Measurements from ENCODE around the gene CHD5.

Gene CHD5

GRCh38 chr1:6134741-6135510, 45.2 kb downstream of the CHD5 start:
- Histone ChIP-seq H3K36me3 (ENCODE audit: control insufficient read depth, insufficient read depth, low read length) (no peaks in the 10 kb centered on the region), H3K4me1 (ENCODE audit: control insufficient read depth, insufficient read depth, low read length, poor library complexity, severe bottlenecking) (no peaks in the 10 kb centered on the region), H3K27ac (ENCODE audit: insufficient read depth, low read length, poor library complexity, severe bottlenecking) (no peak overlapping the region), H3K4me3 (ENCODE audit: insufficient read depth, low read depth, low read length, poor library complexity, severe bottlenecking) (no peak overlapping the region), H3K9me3 (ENCODE audit: control insufficient read depth, low read length) (no peaks in the 10 kb centered on the region), H3K27me3 (replicated peaks; ENCODE audit: control insufficient read depth, insufficient read depth, low read length, poor library complexity, severe bottlenecking) (no peaks in the 10 kb centered on the region)
- no peak for DNase-seq

GRCh38 chr1:6134206-6134605, 45.9 kb downstream of the CHD5 start:
- H3K9me3 ChIP-seq (ENCODE audit: control insufficient read depth, low read length), result no peaks in the 10 kb centered on the region
- H3K4me3 ChIP-seq (ENCODE audit: insufficient read depth, low read depth, low read length, poor library complexity, severe bottlenecking), result no peak overlapping the region
- no peak overlapping the region for H3K27ac ChIP-seq (ENCODE audit: insufficient read depth, low read length, poor library complexity, severe bottlenecking)
- no peaks in the 10 kb centered on the region for H3K36me3 ChIP-seq (ENCODE audit: control insufficient read depth, insufficient read depth, low read length)
- H3K4me1 ChIP-seq (ENCODE audit: control insufficient read depth, insufficient read depth, low read length, poor library complexity, severe bottlenecking), result no peaks in the 10 kb centered on the region
- H3K27me3 ChIP-seq (replicated peaks; ENCODE audit: control insufficient read depth, insufficient read depth, low read length, poor library complexity, severe bottlenecking), result no peaks in the 10 kb centered on the region
- DNase-seq, result no peak

GRCh38 chr1:6133146-6133895, 46.8 kb downstream of the CHD5 start:
- H3K36me3 ChIP-seq (ENCODE audit: control insufficient read depth, insufficient read depth, low read length), result no peaks in the 10 kb centered on the region
- DNase-seq, result no peak
- H3K4me3 ChIP-seq (ENCODE audit: insufficient read depth, low read depth, low read length, poor library complexity, severe bottlenecking), result no peak overlapping the region
- H3K4me1 ChIP-seq (ENCODE audit: control insufficient read depth, insufficient read depth, low read length, poor library complexity, severe bottlenecking), result no peaks in the 10 kb centered on the region
- H3K27me3 ChIP-seq (replicated peaks; ENCODE audit: control insufficient read depth, insufficient read depth, low read length, poor library complexity, severe bottlenecking), result no peaks in the 10 kb centered on the region
- no peak overlapping the region for H3K27ac ChIP-seq (ENCODE audit: insufficient read depth, low read length, poor library complexity, severe bottlenecking)
- H3K9me3 ChIP-seq (ENCODE audit: control insufficient read depth, low read length), result no peaks in the 10 kb centered on the region

GRCh38 chr1:6131561-6131960, 48.6 kb downstream of the CHD5 start:
- H3K4me1 ChIP-seq (ENCODE audit: control insufficient read depth, insufficient read depth, low read length, poor library complexity, severe bottlenecking), result no peaks in the 10 kb centered on the region
- no peaks in the 10 kb centered on the region for H3K36me3 ChIP-seq (ENCODE audit: control insufficient read depth, insufficient read depth, low read length)
- H3K4me3 ChIP-seq (ENCODE audit: insufficient read depth, low read depth, low read length, poor library complexity, severe bottlenecking), result no peak overlapping the region
- DNase-seq, result no peak
- H3K27me3 ChIP-seq (replicated peaks; ENCODE audit: control insufficient read depth, insufficient read depth, low read length, poor library complexity, severe bottlenecking), result no peaks in the 10 kb centered on the region
- no peaks in the 10 kb centered on the region for H3K9me3 ChIP-seq (ENCODE audit: control insufficient read depth, low read length)
- H3K27ac ChIP-seq (ENCODE audit: insufficient read depth, low read length, poor library complexity, severe bottlenecking), result no peak overlapping the region

- H3K27ac ChIP-seq (ENCODE audit: insufficient read depth, low read length, poor library complexity, severe bottlenecking), result no peak overlapping the region
Observed at GRCh38 chr1:6130596-6130995, 49.5 kb downstream of the CHD5 start.

GRCh38 chr1:6130036-6130435, 50.1 kb downstream of the CHD5 start:
- H3K36me3 ChIP-seq (ENCODE audit: control insufficient read depth, insufficient read depth, low read length), result no peaks in the 10 kb centered on the region
- no peak for DNase-seq
- no peaks in the 10 kb centered on the region for H3K4me1 ChIP-seq (ENCODE audit: control insufficient read depth, insufficient read depth, low read length, poor library complexity, severe bottlenecking)
- no peak overlapping the region for H3K27ac ChIP-seq (ENCODE audit: insufficient read depth, low read length, poor library complexity, severe bottlenecking)
- no peak overlapping the region for H3K4me3 ChIP-seq (ENCODE audit: insufficient read depth, low read depth, low read length, poor library complexity, severe bottlenecking)
- H3K9me3 ChIP-seq (ENCODE audit: control insufficient read depth, low read length), result no peaks in the 10 kb centered on the region
- H3K27me3 ChIP-seq (replicated peaks; ENCODE audit: control insufficient read depth, insufficient read depth, low read length, poor library complexity, severe bottlenecking), result no peaks in the 10 kb centered on the region

More at GRCh38 chr1:6130596-6130995, 49.5 kb downstream of the CHD5 start:
- H3K4me3 ChIP-seq (ENCODE audit: insufficient read depth, low read depth, low read length, poor library complexity, severe bottlenecking), result no peak overlapping the region
- DNase-seq, result no peak
- H3K9me3 ChIP-seq (ENCODE audit: control insufficient read depth, low read length), result no peaks in the 10 kb centered on the region
- no peaks in the 10 kb centered on the region for H3K4me1 ChIP-seq (ENCODE audit: control insufficient read depth, insufficient read depth, low read length, poor library complexity, severe bottlenecking)
- no peaks in the 10 kb centered on the region for H3K27me3 ChIP-seq (replicated peaks; ENCODE audit: control insufficient read depth, insufficient read depth, low read length, poor library complexity, severe bottlenecking)
- no peaks in the 10 kb centered on the region for H3K36me3 ChIP-seq (ENCODE audit: control insufficient read depth, insufficient read depth, low read length)

GRCh38 chr1:6129313-6129712, 50.8 kb downstream of the CHD5 start:
- H3K27me3 ChIP-seq (replicated peaks; ENCODE audit: control insufficient read depth, insufficient read depth, low read length, poor library complexity, severe bottlenecking), result no peaks in the 10 kb centered on the region
- no peaks in the 10 kb centered on the region for H3K36me3 ChIP-seq (ENCODE audit: control insufficient read depth, insufficient read depth, low read length)
- no peak overlapping the region for H3K27ac ChIP-seq (ENCODE audit: insufficient read depth, low read length, poor library complexity, severe bottlenecking)
- DNase-seq, result no peak
- no peaks in the 10 kb centered on the region for H3K4me1 ChIP-seq (ENCODE audit: control insufficient read depth, insufficient read depth, low read length, poor library complexity, severe bottlenecking)
- H3K9me3 ChIP-seq (ENCODE audit: control insufficient read depth, low read length), result no peaks in the 10 kb centered on the region
- no peak overlapping the region for H3K4me3 ChIP-seq (ENCODE audit: insufficient read depth, low read depth, low read length, poor library complexity, severe bottlenecking)

- no peak for DNase-seq
- H3K27me3 ChIP-seq (replicated peaks; ENCODE audit: control insufficient read depth, insufficient read depth, low read length, poor library complexity, severe bottlenecking), result no peaks in the 10 kb centered on the region
- no peak overlapping the region for H3K27ac ChIP-seq (ENCODE audit: insufficient read depth, low read length, poor library complexity, severe bottlenecking)
- no peak overlapping the region for H3K4me3 ChIP-seq (ENCODE audit: insufficient read depth, low read depth, low read length, poor library complexity, severe bottlenecking)
- H3K4me1 ChIP-seq (ENCODE audit: control insufficient read depth, insufficient read depth, low read length, poor library complexity, severe bottlenecking), result no peaks in the 10 kb centered on the region
- no peaks in the 10 kb centered on the region for H3K36me3 ChIP-seq (ENCODE audit: control insufficient read depth, insufficient read depth, low read length)
- H3K9me3 ChIP-seq (ENCODE audit: control insufficient read depth, low read length), result no peaks in the 10 kb centered on the region
Observed at GRCh38 chr1:6128276-6129081, 51.6 kb downstream of the CHD5 start.

- Histone ChIP-seq H3K27me3 (replicated peaks; ENCODE audit: control insufficient read depth, insufficient read depth, low read length, poor library complexity, severe bottlenecking) (no peaks in the 10 kb centered on the region), H3K9me3 (ENCODE audit: control insufficient read depth, low read length) (no peaks in the 10 kb centered on the region), H3K4me3 (ENCODE audit: insufficient read depth, low read depth, low read length, poor library complexity, severe bottlenecking) (no peak overlapping the region), H3K4me1 (ENCODE audit: control insufficient read depth, insufficient read depth, low read length, poor library complexity, severe bottlenecking) (no peaks in the 10 kb centered on the region), H3K36me3 (ENCODE audit: control insufficient read depth, insufficient read depth, low read length) (no peaks in the 10 kb centered on the region), H3K27ac (ENCODE audit: insufficient read depth, low read length, poor library complexity, severe bottlenecking) (no peak overlapping the region)
- peak; percentile 61 to 68 (median 62) for DNase-seq
Observed at GRCh38 chr1:6127587-6128163, 52.4 kb downstream of the CHD5 start.
